GM21723 (cell line): ENCODE results near the gene LPCAT1.
"Not testable (repeated sequence)": the region's sequence is repeated elsewhere in the genome, so short reads cannot be mapped to it uniquely, and the experiment has no call there.

Experiments used
- ATAC-seq: cut with Tn5 transposase; IDR thresholded peaks from one replicate; pipeline ENCODE4 v1.9.1; 2021; ENCODE audit warnings: mild to moderate bottlenecking, moderate library complexity; ENCODE audit not compliant: unreplicated experiment

The LPCAT1 gene

GRCh38 chr5:1468629-1469527 lies 54.9 kb downstream of the LPCAT1 start:
- no peak for ATAC-seq

GRCh38 chr5:1468247-1468612 lies 55.5 kb downstream of the LPCAT1 start:
- ATAC-seq = no peak

GRCh38 chr5:1467341-1468246 lies 56.2 kb downstream of the LPCAT1 start:
- no peak for ATAC-seq

GRCh38 chr5:1466631-1467265 lies 57.0 kb downstream of the LPCAT1 start:
- no peak for ATAC-seq

- ATAC-seq = no peak
Measured at GRCh38 chr5:1465966-1466471, 57.7 kb downstream of the LPCAT1 start.

- ATAC-seq = no peak
Measured at GRCh38 chr5:1465117-1465516, 58.6 kb downstream of the LPCAT1 start.

- ATAC-seq = no peak
Measured at GRCh38 chr5:1464511-1464910, 59.2 kb downstream of the LPCAT1 start.

- ATAC-seq = no peak
Measured at GRCh38 chr5:1464096-1464446, 59.7 kb downstream of the LPCAT1 start.

- no peak for ATAC-seq
Measured at GRCh38 chr5:1463326-1464095, 60.2 kb downstream of the LPCAT1 start.

GRCh38 chr5:1462358-1462757 lies 61.4 kb downstream of the LPCAT1 start:
- ATAC-seq = no peak

GRCh38 chr5:1461396-1461795 lies 62.4 kb downstream of the LPCAT1 start:
- no peak for ATAC-seq

GRCh38 chr5:1460054-1460682 lies 63.6 kb downstream of the LPCAT1 start:
- ATAC-seq = no peak

- not testable (repeated sequence) for ATAC-seq
Measured at GRCh38 chr5:1459435-1459834, 64.3 kb downstream of the LPCAT1 start.

GRCh38 chr5:1456110-1456881 lies 67.5 kb downstream of the LPCAT1 start:
- ATAC-seq = not testable (repeated sequence)

GRCh38 chr5:1453613-1454012 lies 70.1 kb downstream of the LPCAT1 start:
- no peak for ATAC-seq

GRCh38 chr5:1449081-1449630 lies 74.6 kb downstream of the LPCAT1 start:
- no peak for ATAC-seq

- ATAC-seq = no peak
Measured at GRCh38 chr5:1448511-1449011, 75.2 kb downstream of the LPCAT1 start.

GRCh38 chr5:1447671-1448361 lies 75.9 kb downstream of the LPCAT1 start:
- ATAC-seq = no peak
